Gastroesophageal sphincter (tissue), 3 donors: ENCODE measurements around the gene TMEM184A.

ENCODE experiments used
- EP300 ChIP-seq: sonication (generic); formaldehyde crosslinking; IDR thresholded peaks from one replicate; pipeline ENCODE4 v1.6.1; 2017; ENCODE audit warnings: antibody characterized with exemption, mild to moderate bottlenecking
- POLR2A ChIP-seq, 2 donors: fragments of 450-650 bp; IDR thresholded peaks; one replicate each; pipeline ENCODE4 v1.6.1; 2017; ENCODE audit warnings: antibody characterized with exemption in 2 of 2, mild to moderate bottlenecking in 2 of 2, moderate library complexity in 1 of 2
- POLR2AphosphoS5 ChIP-seq: sonication (generic); formaldehyde crosslinking; IDR thresholded peaks from one replicate; pipeline ENCODE4 v1.6.1; 2017; ENCODE audit warnings: antibody characterized with exemption
- TF ChIP-seq, protein P1 (sequence below), 4 experiments: fragments of 200-600 bp in 2 of 4; fragments of 450-650 bp in 2 of 4; sonication (generic) in 1 of 4; IDR thresholded peaks; one replicate each; pipeline ENCODE4 v1.5.1; 2017 to 2019; ENCODE audit warnings: antibody characterized with exemption in 4 of 4, mild to moderate bottlenecking in 2 of 4, moderate library complexity in 2 of 4

- TF ChIP-seq, protein P1, sequence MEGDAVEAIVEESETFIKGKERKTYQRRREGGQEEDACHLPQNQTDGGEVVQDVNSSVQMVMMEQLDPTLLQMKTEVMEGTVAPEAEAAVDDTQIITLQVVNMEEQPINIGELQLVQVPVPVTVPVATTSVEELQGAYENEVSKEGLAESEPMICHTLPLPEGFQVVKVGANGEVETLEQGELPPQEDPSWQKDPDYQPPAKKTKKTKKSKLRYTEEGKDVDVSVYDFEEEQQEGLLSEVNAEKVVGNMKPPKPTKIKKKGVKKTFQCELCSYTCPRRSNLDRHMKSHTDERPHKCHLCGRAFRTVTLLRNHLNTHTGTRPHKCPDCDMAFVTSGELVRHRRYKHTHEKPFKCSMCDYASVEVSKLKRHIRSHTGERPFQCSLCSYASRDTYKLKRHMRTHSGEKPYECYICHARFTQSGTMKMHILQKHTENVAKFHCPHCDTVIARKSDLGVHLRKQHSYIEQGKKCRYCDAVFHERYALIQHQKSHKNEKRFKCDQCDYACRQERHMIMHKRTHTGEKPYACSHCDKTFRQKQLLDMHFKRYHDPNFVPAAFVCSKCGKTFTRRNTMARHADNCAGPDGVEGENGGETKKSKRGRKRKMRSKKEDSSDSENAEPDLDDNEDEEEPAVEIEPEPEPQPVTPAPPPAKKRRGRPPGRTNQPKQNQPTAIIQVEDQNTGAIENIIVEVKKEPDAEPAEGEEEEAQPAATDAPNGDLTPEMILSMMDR (IDR thresholded peaks at IDR 0.05): peak in 1 of 4 experiments; percentile 14
- TF ChIP-seq POLR2A (IDR thresholded peaks at IDR 0.05) (no peak), EP300 (no peak), POLR2AphosphoS5 (no peak)
These were observed 37.3 kb upstream of the TMEM184A start for GRCh38 chr7:1593091-1593866.
